ENCODE data around the gene JDP2.

Gene JDP2

GRCh38 chr14:75437201-75438143 is 9.7 kb downstream of the JDP2 start:
- no peak overlapping the region for H3K4me3 ChIP-seq (ENCODE audit: low read depth, low read length)
- no peak overlapping the region for H3K9ac ChIP-seq (ENCODE audit: low read depth, low read length)
- peaks cover 49% of the 10 kb centered on the region for H3K36me3 ChIP-seq (ENCODE audit: control insufficient read depth, insufficient read depth, low read length)
- peaks cover 12% of the 10 kb centered on the region; the same call in 1 of the 2 replicates for H3K4me1 ChIP-seq (ENCODE audit: control insufficient read depth, insufficient read depth, low read length)
- no peaks in the 10 kb centered on the region for H3K27me3 ChIP-seq (ENCODE audit: control insufficient read depth, insufficient read depth, low read length)
- no peak overlapping the region for H3K27ac ChIP-seq (ENCODE audit: low read depth, low read length)
- H3K9me3 ChIP-seq (ENCODE audit: control insufficient read depth, insufficient read depth, low read length): no peaks in the 10 kb centered on the region

GRCh38 chr14:75438486-75439080 is 10.8 kb downstream of the JDP2 start:
- peaks cover 17% of the 10 kb centered on the region; the same call in 1 of the 2 replicates for H3K4me1 ChIP-seq (ENCODE audit: control insufficient read depth, insufficient read depth, low read length)
- no peaks in the 10 kb centered on the region for H3K9me3 ChIP-seq (ENCODE audit: control insufficient read depth, insufficient read depth, low read length)
- H3K9ac ChIP-seq (ENCODE audit: low read depth, low read length): no peak overlapping the region
- no peak overlapping the region for H3K27ac ChIP-seq (ENCODE audit: low read depth, low read length)
- H3K36me3 ChIP-seq (ENCODE audit: control insufficient read depth, insufficient read depth, low read length): peaks cover 42% of the 10 kb centered on the region
- no peak overlapping the region for H3K4me3 ChIP-seq (ENCODE audit: low read depth, low read length)
- no peaks in the 10 kb centered on the region for H3K27me3 ChIP-seq (ENCODE audit: control insufficient read depth, insufficient read depth, low read length)

- no peaks in the 10 kb centered on the region for H3K9me3 ChIP-seq (ENCODE audit: control insufficient read depth, insufficient read depth, low read length)
- peaks cover 23% of the 10 kb centered on the region; the same call in 1 of the 2 replicates for H3K4me1 ChIP-seq (ENCODE audit: control insufficient read depth, insufficient read depth, low read length)
- no peak overlapping the region for H3K27ac ChIP-seq (ENCODE audit: low read depth, low read length)
- H3K36me3 ChIP-seq (ENCODE audit: control insufficient read depth, insufficient read depth, low read length): peaks cover 39% of the 10 kb centered on the region
- H3K9ac ChIP-seq (ENCODE audit: low read depth, low read length): no peak overlapping the region
- H3K4me3 ChIP-seq (ENCODE audit: low read depth, low read length): no peak overlapping the region
- no peaks in the 10 kb centered on the region for H3K27me3 ChIP-seq (ENCODE audit: control insufficient read depth, insufficient read depth, low read length)
Measured at GRCh38 chr14:75439989-75440388, 12.2 kb downstream of the JDP2 start.

GRCh38 chr14:75440733-75441477 is 13.1 kb downstream of the JDP2 start:
- peaks cover 23% of the 10 kb centered on the region; the same call in 1 of the 2 replicates for H3K4me1 ChIP-seq (ENCODE audit: control insufficient read depth, insufficient read depth, low read length)
- no peak overlapping the region for H3K27ac ChIP-seq (ENCODE audit: low read depth, low read length)
- no peaks in the 10 kb centered on the region for H3K27me3 ChIP-seq (ENCODE audit: control insufficient read depth, insufficient read depth, low read length)
- peaks cover 41% of the 10 kb centered on the region for H3K36me3 ChIP-seq (ENCODE audit: control insufficient read depth, insufficient read depth, low read length)
- no peak overlapping the region for H3K9ac ChIP-seq (ENCODE audit: low read depth, low read length)
- no peaks in the 10 kb centered on the region for H3K9me3 ChIP-seq (ENCODE audit: control insufficient read depth, insufficient read depth, low read length)
- H3K4me3 ChIP-seq (ENCODE audit: low read depth, low read length): no peak overlapping the region

GRCh38 chr14:75441728-75442127 is 13.9 kb downstream of the JDP2 start:
- Histone ChIP-seq H3K36me3 (ENCODE audit: control insufficient read depth, insufficient read depth, low read length) (peaks cover 43% of the 10 kb centered on the region), H3K27me3 (ENCODE audit: control insufficient read depth, insufficient read depth, low read length) (no peaks in the 10 kb centered on the region), H3K4me3 (ENCODE audit: low read depth, low read length) (no peak overlapping the region), H3K4me1 (ENCODE audit: control insufficient read depth, insufficient read depth, low read length) (peaks cover 23% of the 10 kb centered on the region; the same call in 1 of the 2 replicates), H3K9me3 (ENCODE audit: control insufficient read depth, insufficient read depth, low read length) (no peaks in the 10 kb centered on the region), H3K9ac (ENCODE audit: low read depth, low read length) (no peak overlapping the region), H3K27ac (ENCODE audit: low read depth, low read length) (no peak overlapping the region)

- Histone ChIP-seq H3K4me1 (ENCODE audit: control insufficient read depth, insufficient read depth, low read length) (peaks cover 23% of the 10 kb centered on the region; the same call in 1 of the 2 replicates), H3K36me3 (ENCODE audit: control insufficient read depth, insufficient read depth, low read length) (peaks cover 43% of the 10 kb centered on the region), H3K9me3 (ENCODE audit: control insufficient read depth, insufficient read depth, low read length) (no peaks in the 10 kb centered on the region), H3K27ac (ENCODE audit: low read depth, low read length) (no peak overlapping the region), H3K4me3 (ENCODE audit: low read depth, low read length) (no peak overlapping the region), H3K27me3 (ENCODE audit: control insufficient read depth, insufficient read depth, low read length) (no peaks in the 10 kb centered on the region), H3K9ac (ENCODE audit: low read depth, low read length) (no peak overlapping the region)
Measured at GRCh38 chr14:75442166-75442565, 14.3 kb downstream of the JDP2 start.

GRCh38 chr14:75442642-75443041 is 14.8 kb downstream of the JDP2 start:
- Histone ChIP-seq H3K36me3 (ENCODE audit: control insufficient read depth, insufficient read depth, low read length) (peaks cover 43% of the 10 kb centered on the region), H3K27me3 (ENCODE audit: control insufficient read depth, insufficient read depth, low read length) (no peaks in the 10 kb centered on the region), H3K27ac (ENCODE audit: low read depth, low read length) (no peak overlapping the region), H3K4me3 (ENCODE audit: low read depth, low read length) (no peak overlapping the region), H3K4me1 (ENCODE audit: control insufficient read depth, insufficient read depth, low read length) (peaks cover 20% of the 10 kb centered on the region; the same call in 1 of the 2 replicates), H3K9me3 (ENCODE audit: control insufficient read depth, insufficient read depth, low read length) (no peaks in the 10 kb centered on the region), H3K9ac (ENCODE audit: low read depth, low read length) (no peak overlapping the region)

- Histone ChIP-seq H3K27me3 (ENCODE audit: control insufficient read depth, insufficient read depth, low read length) (no peaks in the 10 kb centered on the region), H3K4me1 (ENCODE audit: control insufficient read depth, insufficient read depth, low read length) (peaks cover 14% of the 10 kb centered on the region; the same call in 1 of the 2 replicates), H3K9ac (ENCODE audit: low read depth, low read length) (no peak overlapping the region), H3K27ac (ENCODE audit: low read depth, low read length) (no peak overlapping the region), H3K4me3 (ENCODE audit: low read depth, low read length) (no peak overlapping the region), H3K36me3 (ENCODE audit: control insufficient read depth, insufficient read depth, low read length) (peaks cover 39% of the 10 kb centered on the region), H3K9me3 (ENCODE audit: control insufficient read depth, insufficient read depth, low read length) (no peaks in the 10 kb centered on the region)
Measured at GRCh38 chr14:75443203-75443969, 15.6 kb downstream of the JDP2 start.

GRCh38 chr14:75445236-75445635 is 17.4 kb downstream of the JDP2 start:
- Histone ChIP-seq H3K9ac (ENCODE audit: low read depth, low read length) (no peak overlapping the region), H3K27me3 (ENCODE audit: control insufficient read depth, insufficient read depth, low read length) (no peaks in the 10 kb centered on the region), H3K4me3 (ENCODE audit: low read depth, low read length) (no peak overlapping the region), H3K9me3 (ENCODE audit: control insufficient read depth, insufficient read depth, low read length) (no peaks in the 10 kb centered on the region), H3K27ac (ENCODE audit: low read depth, low read length) (no peak overlapping the region), H3K4me1 (ENCODE audit: control insufficient read depth, insufficient read depth, low read length) (peaks cover 10% of the 10 kb centered on the region; the same call in 1 of the 2 replicates), H3K36me3 (ENCODE audit: control insufficient read depth, insufficient read depth, low read length) (peaks cover 35% of the 10 kb centered on the region; the same call in 1 of the 2 replicates)

- Histone ChIP-seq H3K36me3 (ENCODE audit: control insufficient read depth, insufficient read depth, low read length) (peaks cover 32% of the 10 kb centered on the region; the same call in 1 of the 2 replicates), H3K27me3 (ENCODE audit: control insufficient read depth, insufficient read depth, low read length) (no peaks in the 10 kb centered on the region), H3K4me3 (ENCODE audit: low read depth, low read length) (no peak overlapping the region), H3K4me1 (ENCODE audit: control insufficient read depth, insufficient read depth, low read length) (peaks cover 10% of the 10 kb centered on the region; the same call in 1 of the 2 replicates), H3K27ac (ENCODE audit: low read depth, low read length) (no peak overlapping the region), H3K9ac (ENCODE audit: low read depth, low read length) (no peak overlapping the region), H3K9me3 (ENCODE audit: control insufficient read depth, insufficient read depth, low read length) (no peaks in the 10 kb centered on the region)
Measured at GRCh38 chr14:75445963-75446362, 18.1 kb downstream of the JDP2 start.
